Endothelial cell of umbilical vein (primary cell): ENCODE measurements around the gene MIA. TPM values are rescaled to one million over a fixed set of nuclear protein-coding genes. Genes with fewer than 3 reads are reported as not detected.
A peak's percentile ranks its signal among the peaks of the same experiment; 100 is the strongest.

Experiments used
- BruUV-seq: library from RNA; stranded (reverse); fragments of 400-500 nt; replicated peaks from 2 replicates; lab custom pipeline; 2021; lab: Mats Ljungman, UMichigan
- CTCF ChIA-PET: fragments of 300-600, 350-600 bp; sonication (Branson Sonifier 250); formaldehyde crosslinking; loops from one replicate; lab custom pipeline; 2021; ENCODE audit warnings: antibody characterized with exemption, inconsistent platforms; lab: Charles Lee
- POLR2A ChIA-PET: fragments of 300-600, 350-600 bp; sonication (Branson Sonifier 250); formaldehyde crosslinking; loops from one replicate; lab custom pipeline; 2021; ENCODE audit warnings: antibody characterized with exemption, inconsistent platforms; lab: Charles Lee
- DNase-seq: peaks from one replicate; pipeline ENCODE4 v3.0.0-alpha.2; 2011; ENCODE audit warnings: low read depth, low spot score
- FAIRE-seq: peaks from 2 replicates; lab custom pipeline; 2011; peaks lifted over from hg19 to GRCh38; lab: Jason Lieb, UNC
- H2AFZ ChIP-seq: 2 replicates; pipeline ENCODE4 v1.6.0; 2012; ENCODE audit warnings: low read depth, low read length, control low read depth, inconsistent platforms
- H3K27ac ChIP-seq: 2 replicates; pipeline ENCODE4 v1.5.1; 2011; ENCODE audit warnings: low read depth, mild to moderate bottlenecking, control low read depth, low read length, moderate library complexity; ENCODE audit not compliant: insufficient read depth
- H3K27me3 ChIP-seq, 2 experiments: 2 replicates each; pipeline versions ENCODE4 v1.6.0 to v1.6.1; 2011; ENCODE audit warnings: low read length in 2 of 2, mixed read lengths in 1 of 2; ENCODE audit not compliant: control insufficient read depth in 2 of 2, insufficient read depth in 2 of 2
- H3K36me3 ChIP-seq, 2 experiments: 2 replicates in 1 of 2; 3 replicates in 1 of 2; pipeline ENCODE4 v1.5.1; 2011; ENCODE audit warnings: low read length in 2 of 2, mild to moderate bottlenecking in 1 of 2, moderate library complexity in 1 of 2; ENCODE audit not compliant: control insufficient read depth in 2 of 2, insufficient read depth in 2 of 2; ENCODE audit errors: extremely low read depth in 1 of 2
- H3K4me1 ChIP-seq: 3 replicates; pipeline ENCODE4 v1.5.1; 2011; ENCODE audit warnings: mild to moderate bottlenecking, low read length; ENCODE audit not compliant: control insufficient read depth, insufficient read depth; ENCODE audit errors: extremely low read depth
- H3K4me2 ChIP-seq: 2 replicates; pipeline ENCODE4 v1.6.1; 2011; ENCODE audit warnings: low read length, control low read depth, mixed read lengths; ENCODE audit not compliant: insufficient read depth
- H3K4me3 ChIP-seq, 3 experiments: fragments of 200-600 bp in 1 of 3; sonication (generic), shearing (Covaris generic) in 1 of 3; replicated peaks in 1 of 3; 2 replicates each; pipeline ENCODE4 v1.5.1; 2011 to 2016; ENCODE audit warnings: control low read depth in 3 of 3, low read length in 3 of 3, mild to moderate bottlenecking in 2 of 3, inconsistent platforms in 1 of 3, low read depth in 1 of 3, moderate library complexity in 1 of 3; ENCODE audit not compliant: insufficient read depth in 1 of 3
- H3K79me2 ChIP-seq: 2 replicates; pipeline ENCODE4 v1.6.0; 2012; ENCODE audit warnings: low read length, inconsistent platforms; ENCODE audit not compliant: control insufficient read depth, insufficient read depth
- H3K9ac ChIP-seq: replicated peaks from 2 replicates; pipeline ENCODE3; 2011; ENCODE audit warnings: low read length, control low read depth; ENCODE audit not compliant: insufficient read depth; ENCODE audit errors: extremely low read depth
- H3K9me1 ChIP-seq: replicated peaks from 3 replicates; pipeline ENCODE4 v1.6.0; 2011; ENCODE audit warnings: mild to moderate bottlenecking, low read length; ENCODE audit not compliant: control insufficient read depth, insufficient read depth; ENCODE audit errors: extremely low read depth
- H3K9me3 ChIP-seq: replicated peaks from 2 replicates; pipeline ENCODE4 v1.5.1; 2012; ENCODE audit warnings: low read length, inconsistent platforms; ENCODE audit not compliant: control insufficient read depth, insufficient read depth
- H4K20me1 ChIP-seq: replicated peaks from 2 replicates; pipeline ENCODE3; 2011; ENCODE audit warnings: mild to moderate bottlenecking, low read length; ENCODE audit not compliant: control insufficient read depth, insufficient read depth; ENCODE audit errors: extremely low read depth
- EZH2 ChIP-seq: IDR thresholded peaks from 2 replicates; pipeline ENCODE4 v1.6.1; 2012; ENCODE audit warnings: borderline replicate concordance, low read depth, mild to moderate bottlenecking, moderate library complexity, low read length, inconsistent platforms; ENCODE audit not compliant: severe bottlenecking
- GATA2 ChIP-seq: IDR thresholded peaks from 2 replicates; pipeline ENCODE4 v1.7.0; 2011; ENCODE audit warnings: low read depth, mild to moderate bottlenecking, moderate library complexity, mixed read lengths, low read length; ENCODE audit not compliant: insufficient read length, insufficient read depth
- JUN ChIP-seq: IDR thresholded peaks from 2 replicates; pipeline ENCODE4 v1.6.1; 2011; ENCODE audit warnings: borderline replicate concordance, low read depth; ENCODE audit not compliant: insufficient read length, insufficient read depth
- MYC ChIP-seq: IDR thresholded peaks from one replicate; pipeline ENCODE4 v1.6.1; 2011; ENCODE audit warnings: mild to moderate bottlenecking, low read depth, low read length
- dilution Hi-C: fragments of 300-500 bp; cut with MboI; formaldehyde crosslinking; loops from one replicate; pipeline ENCODE4 v1.15.0; 2019; ENCODE audit warnings: low sequenced_read_pairs; ENCODE audit not compliant: extremely low pct_ligation_motif_present
- intact Hi-C: fragments of 100-400 bp; cut with micrococcal nuclease; formaldehyde crosslinking; loops from one replicate; pipeline ENCODE4 v1.10.0; 2022
- polyA plus RNA-seq, 4 experiments: library from polyadenylated mRNA; depleted of rRNA in 3 of 4; stranded (reverse) in 3 of 4; unstranded in 1 of 4; fragments of >200 nt; gene quantifications; 2 replicates each; pipeline versions ENCODE4 v1.2.1 to v1.2.3, GENCODE V29; 2011 to 2012; ENCODE audit warnings: missing spikeins in 1 of 4
- total RNA-seq: library from RNA; stranded (reverse); gene quantifications from 2 replicates; pipeline ENCODE4 v1.2.3, GENCODE V29; 2021
- TF ChIP-seq, protein P1 (sequence below): IDR thresholded peaks from 2 replicates; pipeline ENCODE4 v1.6.1; 2011; ENCODE audit not compliant: insufficient read depth, insufficient read length
- TF ChIP-seq, protein P2 (sequence below), 2 donors: IDR thresholded peaks; 1 replicate in 1 of 2; 2 replicates in 1 of 2; pipeline ENCODE4 v1.5.1; 2011; ENCODE audit warnings: low read length in 2 of 2, mild to moderate bottlenecking in 2 of 2, moderate library complexity in 2 of 2, control low read depth in 1 of 2, inconsistent platforms in 1 of 2, low read depth in 1 of 2; ENCODE audit not compliant: insufficient read depth in 1 of 2; ENCODE audit errors: extremely low read depth in 1 of 2

MIA gene
- total and polyA plus RNA-seq, 2 donors (not counting 3 experiments of a cell fraction or from before 2014, with no cell fraction given), result 0.32 TPM; not detected in 1

DNA sequence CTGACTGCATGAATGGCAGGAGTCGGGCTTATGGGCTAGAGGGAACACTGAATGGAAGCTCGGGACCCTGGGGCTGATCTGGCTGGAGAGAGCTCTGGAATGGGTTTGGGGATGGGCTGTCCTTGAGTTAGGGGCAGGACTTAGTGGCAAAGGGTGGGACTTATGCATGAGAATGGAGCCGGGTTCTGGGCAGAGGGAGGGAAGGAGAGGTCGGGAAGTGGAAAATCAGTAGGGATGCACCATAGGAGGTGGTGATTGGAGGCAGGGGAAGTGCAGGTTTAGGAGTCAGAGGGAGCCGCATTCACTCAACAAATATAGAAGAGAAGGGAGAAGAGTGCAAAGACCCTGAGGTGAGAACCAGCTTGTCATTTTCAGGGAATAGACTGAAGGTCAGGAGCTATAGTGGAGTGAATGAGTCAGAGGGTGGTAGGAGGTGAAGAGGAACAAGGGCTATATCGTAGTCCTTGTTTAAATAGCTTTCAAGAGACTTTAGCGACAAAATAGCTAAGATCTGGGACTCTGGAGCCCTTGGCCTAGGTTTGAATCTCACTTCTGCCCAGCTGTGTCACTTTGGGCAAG is 3.5 kb downstream of the MIA start:
- H3K9ac ChIP-seq, result peak overlapping the region; percentile 62
- H3K27ac ChIP-seq, result peak overlapping the region; percentile 64
- dilution Hi-C loops, result no loop called here
- BruUV-seq, result no TSS peak
- POLR2A ChIA-PET, result interaction anchor here (0.5 to 2.8 kb wide), 15 partner anchors 9 to 474 kb away, joined by 3 to 23 read pairs (median 5); partner anchors contain the start of genes ACTMAP, COQ8B, EGLN2 and ITPKC
- no peaks in the 10 kb centered on the region for H3K36me3 ChIP-seq
- no peaks in the 10 kb centered on the region for H3K9me3 ChIP-seq
- peak overlapping the region; percentile 83 for H3K4me2 ChIP-seq
- TF ChIP-seq, protein P1, sequence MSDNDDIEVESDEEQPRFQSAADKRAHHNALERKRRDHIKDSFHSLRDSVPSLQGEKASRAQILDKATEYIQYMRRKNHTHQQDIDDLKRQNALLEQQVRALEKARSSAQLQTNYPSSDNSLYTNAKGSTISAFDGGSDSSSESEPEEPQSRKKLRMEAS, result no peak
- TF ChIP-seq GATA2 (no peak), EZH2 (no peak), JUN (no peak), MYC (no peak)
- TF ChIP-seq, protein P2, sequence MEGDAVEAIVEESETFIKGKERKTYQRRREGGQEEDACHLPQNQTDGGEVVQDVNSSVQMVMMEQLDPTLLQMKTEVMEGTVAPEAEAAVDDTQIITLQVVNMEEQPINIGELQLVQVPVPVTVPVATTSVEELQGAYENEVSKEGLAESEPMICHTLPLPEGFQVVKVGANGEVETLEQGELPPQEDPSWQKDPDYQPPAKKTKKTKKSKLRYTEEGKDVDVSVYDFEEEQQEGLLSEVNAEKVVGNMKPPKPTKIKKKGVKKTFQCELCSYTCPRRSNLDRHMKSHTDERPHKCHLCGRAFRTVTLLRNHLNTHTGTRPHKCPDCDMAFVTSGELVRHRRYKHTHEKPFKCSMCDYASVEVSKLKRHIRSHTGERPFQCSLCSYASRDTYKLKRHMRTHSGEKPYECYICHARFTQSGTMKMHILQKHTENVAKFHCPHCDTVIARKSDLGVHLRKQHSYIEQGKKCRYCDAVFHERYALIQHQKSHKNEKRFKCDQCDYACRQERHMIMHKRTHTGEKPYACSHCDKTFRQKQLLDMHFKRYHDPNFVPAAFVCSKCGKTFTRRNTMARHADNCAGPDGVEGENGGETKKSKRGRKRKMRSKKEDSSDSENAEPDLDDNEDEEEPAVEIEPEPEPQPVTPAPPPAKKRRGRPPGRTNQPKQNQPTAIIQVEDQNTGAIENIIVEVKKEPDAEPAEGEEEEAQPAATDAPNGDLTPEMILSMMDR (IDR thresholded peaks at IDR 0.05; ENCODE audit: extremely low read depth in 1 of 2, insufficient read depth in 1 of 2, low read depth in 1 of 2, low read length in 2 of 2), result no peak
- FAIRE-seq (no peak), DNase-seq (no peak)
- intact Hi-C loops, result loop anchor here (1.0 to 2.0 kb wide), 4 partner anchors 18 to 61 kb away; partner anchors contain the start of genes ITPKC and SNRPA
- no peaks in the 10 kb centered on the region for H4K20me1 ChIP-seq
- H3K27me3 ChIP-seq, result no peaks in the 10 kb centered on the region
- CTCF ChIA-PET, result interaction anchor here (0.6 to 3.5 kb wide), 11 partner anchors 9 to 144 kb away, joined by 3 to 39 read pairs (median 6); partner anchors contain the start of genes ACTMAP, COQ8B, EGLN2 and ITPKC
- peak overlapping the region; percentile 75 for H2AFZ ChIP-seq
- H3K4me3 ChIP-seq, result peak overlapping the region; percentile 56 to 71 (median 65)
- no peaks in the 10 kb centered on the region for H3K9me1 ChIP-seq
- H3K79me2 ChIP-seq, result no peaks in the 10 kb centered on the region
- peaks cover 17% of the 10 kb centered on the region for H3K4me1 ChIP-seq
